Neural crest cell (in vitro differentiated cells): ENCODE results near the gene CLEC16A. TPM values are rescaled to one million over a fixed set of nuclear protein-coding genes. Genes with fewer than 3 reads are reported as not detected.

Source experiments
- DNase-seq: peaks from one replicate; pipeline ENCODE4 v3.0.0; 2021; ENCODE audit warnings: low read depth, mixed read lengths, low spot score
- H3K27ac Mint-ChIP-seq: one replicate; pipeline ENCODE4 v1.8.0; 2021; ENCODE audit warnings: mild to moderate bottlenecking, mixed read lengths; ENCODE audit not compliant: unreplicated experiment
- H3K27me3 Mint-ChIP-seq: 2 replicates; pipeline ENCODE4 v1.8.0; 2021; ENCODE audit warnings: low read depth, mild to moderate bottlenecking, mixed read lengths
- H3K36me3 Mint-ChIP-seq: 2 replicates; pipeline ENCODE4 v1.8.0; 2021; ENCODE audit warnings: low read depth, mild to moderate bottlenecking, mixed read lengths
- H3K4me1 Mint-ChIP-seq: 2 replicates; pipeline ENCODE4 v1.8.0; 2021; ENCODE audit warnings: mixed read lengths
- H3K4me3 Mint-ChIP-seq: one replicate; pipeline ENCODE4 v1.8.0; 2021; ENCODE audit warnings: mild to moderate bottlenecking, mixed read lengths
- H3K9me3 Mint-ChIP-seq: 2 replicates; pipeline ENCODE4 v1.8.0; 2021; ENCODE audit warnings: mixed read lengths
- CTCF ChIP-seq: fragments of 200-600 bp; sonication (generic); conservative IDR thresholded peaks from 2 replicates; pipeline ENCODE4 v1.5.0; 2021; ENCODE audit warnings: antibody characterized with exemption, mild to moderate bottlenecking
- total RNA-seq: library from RNA; stranded (reverse); gene quantifications from 2 replicates; pipeline ENCODE4 v1.2.1, GENCODE V29; 2021

The CLEC16A gene
- total RNA-seq, 1 donor from 2014 or later: 21.3 TPM

- no peak for DNase-seq
- Mint-ChIP-seq H3K27ac (no peak overlapping the region), H3K36me3 (peaks cover 12% of the 10 kb centered on the region), H3K4me3 (no peak overlapping the region), H3K4me1 (peaks cover 16% of the 10 kb centered on the region), H3K9me3 (no peaks in the 10 kb centered on the region), H3K27me3 (no peaks in the 10 kb centered on the region)
- no peak for TF ChIP-seq CTCF
Observed at GRCh38 chr16:11042191-11042590, 97.8 kb downstream of the CLEC16A start.

- H3K4me1 Mint-ChIP-seq: peaks cover 21% of the 10 kb centered on the region
- H3K9me3 Mint-ChIP-seq: no peaks in the 10 kb centered on the region
- H3K27ac Mint-ChIP-seq: no peak overlapping the region
- no peak for TF ChIP-seq CTCF
- no peak for DNase-seq
- H3K27me3 Mint-ChIP-seq: no peaks in the 10 kb centered on the region
- H3K36me3 Mint-ChIP-seq: peaks cover 9% of the 10 kb centered on the region
- H3K4me3 Mint-ChIP-seq: no peak overlapping the region
Observed at GRCh38 chr16:11045441-11045840, 101.1 kb downstream of the CLEC16A start.

- Mint-ChIP-seq H3K27ac (no peak overlapping the region), H3K9me3 (no peaks in the 10 kb centered on the region), H3K36me3 (peaks cover 9% of the 10 kb centered on the region), H3K4me1 (peaks cover 21% of the 10 kb centered on the region), H3K27me3 (no peaks in the 10 kb centered on the region), H3K4me3 (no peak overlapping the region)
- no peak for TF ChIP-seq CTCF
- DNase-seq: no peak
Observed at GRCh38 chr16:11045846-11046245, 101.5 kb downstream of the CLEC16A start.

- H3K36me3 Mint-ChIP-seq: peaks cover 7% of the 10 kb centered on the region
- H3K4me1 Mint-ChIP-seq: peaks cover 21% of the 10 kb centered on the region
- DNase-seq: no peak
- no peak overlapping the region for H3K4me3 Mint-ChIP-seq
- no peak overlapping the region for H3K27ac Mint-ChIP-seq
- TF ChIP-seq CTCF: no peak
- no peaks in the 10 kb centered on the region for H3K27me3 Mint-ChIP-seq
- no peaks in the 10 kb centered on the region for H3K9me3 Mint-ChIP-seq
Observed at GRCh38 chr16:11046382-11046931, 102.1 kb downstream of the CLEC16A start.

GRCh38 chr16:11047057-11047456, 102.7 kb downstream of the CLEC16A start:
- peaks cover 2% of the 10 kb centered on the region for H3K36me3 Mint-ChIP-seq
- H3K4me3 Mint-ChIP-seq: no peak overlapping the region
- H3K9me3 Mint-ChIP-seq: no peaks in the 10 kb centered on the region
- no peak for DNase-seq
- TF ChIP-seq CTCF: no peak
- H3K27me3 Mint-ChIP-seq: no peaks in the 10 kb centered on the region
- H3K4me1 Mint-ChIP-seq: peaks cover 21% of the 10 kb centered on the region
- no peak overlapping the region for H3K27ac Mint-ChIP-seq
